Effector memory CD4-positive, alpha-beta T cell (primary cell): ENCODE measurements around the gene ADAMTS14.

Source experiments
- DNase-seq, 3 donors: peaks; one replicate each; pipeline ENCODE4 v3.0.0-alpha.2; 2020
- H3K27ac ChIP-seq: 2 replicates; pipeline ENCODE4 v1.7.0; 2013; ENCODE audit warnings: mild to moderate bottlenecking, low read length, moderate library complexity; ENCODE audit not compliant: insufficient read depth, poor library complexity, severe bottlenecking
- H3K27me3 ChIP-seq: replicated peaks from 2 replicates; pipeline ENCODE4 v1.7.0; 2013; ENCODE audit warnings: mild to moderate bottlenecking, low read length; ENCODE audit not compliant: insufficient read depth, control insufficient read depth, poor library complexity, severe bottlenecking
- H3K36me3 ChIP-seq: 2 replicates; pipeline ENCODE4 v1.7.0; 2013; ENCODE audit warnings: mild to moderate bottlenecking, low read length, moderate library complexity; ENCODE audit not compliant: control insufficient read depth, insufficient read depth
- H3K4me1 ChIP-seq: 2 replicates; pipeline ENCODE4 v1.7.0; 2013; ENCODE audit warnings: low read length, mild to moderate bottlenecking; ENCODE audit not compliant: control insufficient read depth, insufficient read depth, poor library complexity, severe bottlenecking
- H3K4me3 ChIP-seq: 2 replicates; pipeline ENCODE4 v1.7.0; 2013; ENCODE audit warnings: low read length, low read depth, mild to moderate bottlenecking; ENCODE audit not compliant: insufficient read depth, poor library complexity, severe bottlenecking
- H3K9me3 ChIP-seq: 2 replicates; pipeline ENCODE4 v1.7.0; 2013; ENCODE audit warnings: mild to moderate bottlenecking, low read length, moderate library complexity; ENCODE audit not compliant: control insufficient read depth

ADAMTS14 gene

DNA sequence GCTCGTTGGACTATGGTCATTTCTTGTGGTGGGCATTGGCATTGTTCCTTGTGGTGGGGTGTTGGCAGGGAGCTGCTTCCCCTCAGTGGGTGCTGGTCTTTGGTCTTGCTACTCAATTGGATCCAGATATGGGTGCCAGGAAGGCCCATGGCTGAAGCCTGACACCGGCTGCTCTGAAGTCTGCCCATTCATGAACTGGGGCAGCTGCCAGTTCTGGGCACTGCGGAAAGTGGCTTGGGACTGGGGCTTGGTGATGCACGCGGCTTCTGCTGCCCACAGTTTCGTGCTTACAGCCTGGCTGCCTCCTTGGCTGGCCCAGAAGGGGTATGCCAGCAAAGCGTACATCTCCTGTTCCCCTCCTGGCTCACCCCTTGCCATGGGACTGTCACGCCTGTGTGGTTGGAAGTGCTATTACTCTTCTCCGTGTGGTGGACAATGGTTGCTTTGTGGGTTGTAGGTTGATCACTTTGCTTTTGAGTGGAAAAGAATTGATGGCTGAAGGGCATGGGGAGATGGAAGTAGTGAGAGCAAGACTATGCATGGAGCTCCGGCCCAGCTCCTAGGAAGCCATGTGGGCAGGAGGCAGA lies 54.7 kb downstream of the ADAMTS14 start:
- Histone ChIP-seq H3K4me3 (no peak overlapping the region), H3K27ac (no peak overlapping the region), H3K4me1 (no peaks in the 10 kb centered on the region), H3K36me3 (no peaks in the 10 kb centered on the region), H3K9me3 (no peaks in the 10 kb centered on the region), H3K27me3 (no peaks in the 10 kb centered on the region)
- DNase-seq = no peak

DNA sequence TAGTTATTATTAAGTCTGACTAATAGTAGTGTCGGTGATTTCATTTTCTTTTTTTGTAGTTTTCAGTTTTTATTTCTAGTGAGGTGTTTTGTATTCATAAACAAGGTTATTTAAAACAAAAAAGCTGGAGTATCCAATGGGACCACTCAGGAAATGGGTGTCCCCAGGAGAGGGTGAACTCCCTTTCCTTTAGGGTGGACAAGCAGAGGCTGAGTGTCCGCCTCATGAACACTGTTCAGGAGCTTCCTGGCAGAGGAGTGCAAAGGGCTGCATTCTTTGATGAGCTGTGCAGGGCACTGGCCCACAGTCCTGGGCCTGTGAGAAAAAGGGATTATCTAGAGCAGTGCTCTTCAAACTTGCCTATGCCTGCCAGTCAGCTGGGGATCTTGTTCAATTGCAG lies 56.0 kb downstream of the ADAMTS14 start:
- Histone ChIP-seq H3K4me1 (no peaks in the 10 kb centered on the region), H3K4me3 (no peak overlapping the region), H3K9me3 (no peaks in the 10 kb centered on the region), H3K36me3 (no peaks in the 10 kb centered on the region), H3K27me3 (no peaks in the 10 kb centered on the region), H3K27ac (no peak overlapping the region)
- no peak for DNase-seq

DNA sequence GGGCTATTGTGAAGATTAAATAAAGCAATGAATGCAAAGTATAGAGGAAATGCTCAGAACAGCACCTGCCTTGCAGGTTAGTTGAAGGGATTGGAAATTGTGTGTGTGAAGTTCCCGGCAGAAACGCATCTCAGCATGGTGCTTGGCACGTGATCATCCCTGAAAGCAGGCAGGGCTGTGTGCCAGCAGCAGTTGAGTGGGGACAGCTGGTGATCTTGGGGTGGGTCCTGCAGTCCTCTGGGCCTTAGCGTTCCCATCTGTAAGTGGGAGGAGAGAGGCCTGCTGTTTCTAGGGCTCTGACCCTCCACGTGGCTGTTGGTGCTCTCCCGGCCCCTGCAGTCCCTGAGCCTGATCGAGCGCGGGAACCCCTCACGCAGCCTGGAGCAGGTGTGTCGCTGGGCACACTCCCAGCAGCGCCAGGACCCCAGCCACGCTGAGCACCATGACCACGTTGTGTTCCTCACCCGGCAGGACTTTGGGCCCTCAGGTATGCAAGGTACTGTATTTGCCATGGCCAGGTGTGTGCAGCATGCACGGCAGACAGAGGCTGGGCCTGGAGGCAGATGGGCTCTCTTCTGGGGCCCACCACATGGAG lies 57.6 kb downstream of the ADAMTS14 start:
- Histone ChIP-seq H3K4me3 (no peak overlapping the region), H3K4me1 (no peaks in the 10 kb centered on the region), H3K9me3 (no peaks in the 10 kb centered on the region), H3K27ac (no peak overlapping the region), H3K27me3 (no peaks in the 10 kb centered on the region), H3K36me3 (no peaks in the 10 kb centered on the region)
- no peak for DNase-seq

DNA sequence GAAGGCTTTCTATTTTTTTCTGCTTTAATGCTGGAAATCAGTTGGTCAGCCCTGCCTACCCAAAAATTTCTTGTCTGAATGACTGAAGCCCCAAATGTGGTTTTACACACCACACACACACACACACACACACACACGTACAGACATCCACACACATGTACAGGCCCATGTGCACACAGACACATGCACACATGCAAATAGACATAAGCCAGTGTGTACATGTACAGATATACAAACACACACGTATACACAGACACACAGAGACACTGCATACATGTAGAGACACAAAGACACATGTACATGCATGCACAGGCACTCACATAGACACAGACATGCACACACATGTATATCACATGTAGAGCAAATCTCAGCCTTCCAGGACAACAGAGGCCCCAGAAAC lies 58.6 kb downstream of the ADAMTS14 start:
- Histone ChIP-seq H3K27me3 (no peaks in the 10 kb centered on the region), H3K4me3 (no peak overlapping the region)
- no peak for DNase-seq

DNA sequence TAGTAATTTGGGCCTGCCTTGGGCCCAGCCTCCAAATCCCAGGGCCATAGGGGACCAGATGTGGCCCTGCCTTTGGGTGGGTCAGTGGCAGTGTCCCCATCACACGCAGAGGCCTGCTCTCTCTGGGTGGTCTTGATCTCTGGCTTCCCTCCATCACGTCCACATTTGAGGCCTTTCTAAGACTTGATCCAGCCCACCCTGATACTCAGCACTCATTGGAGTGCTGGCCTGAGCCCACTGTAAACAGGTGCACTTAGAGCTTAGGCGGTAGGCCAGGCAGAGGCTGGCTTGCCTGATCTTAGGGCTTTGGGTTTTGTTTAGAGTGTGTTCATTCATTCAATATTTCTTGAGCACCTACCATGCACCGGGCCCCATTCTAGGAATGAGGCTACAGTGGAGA lies 60.3 kb downstream of the ADAMTS14 start:
- Histone ChIP-seq H3K9me3 (no peaks in the 10 kb centered on the region), H3K4me3 (no peak overlapping the region), H3K27ac (no peak overlapping the region), H3K36me3 (no peaks in the 10 kb centered on the region), H3K4me1 (no peaks in the 10 kb centered on the region), H3K27me3 (no peaks in the 10 kb centered on the region)
- no peak for DNase-seq

More for the DNA sequence above, 58.6 kb downstream of the ADAMTS14 start:
- Histone ChIP-seq H3K36me3 (no peaks in the 10 kb centered on the region), H3K4me1 (no peaks in the 10 kb centered on the region), H3K9me3 (no peaks in the 10 kb centered on the region), H3K27ac (no peak overlapping the region)

DNA sequence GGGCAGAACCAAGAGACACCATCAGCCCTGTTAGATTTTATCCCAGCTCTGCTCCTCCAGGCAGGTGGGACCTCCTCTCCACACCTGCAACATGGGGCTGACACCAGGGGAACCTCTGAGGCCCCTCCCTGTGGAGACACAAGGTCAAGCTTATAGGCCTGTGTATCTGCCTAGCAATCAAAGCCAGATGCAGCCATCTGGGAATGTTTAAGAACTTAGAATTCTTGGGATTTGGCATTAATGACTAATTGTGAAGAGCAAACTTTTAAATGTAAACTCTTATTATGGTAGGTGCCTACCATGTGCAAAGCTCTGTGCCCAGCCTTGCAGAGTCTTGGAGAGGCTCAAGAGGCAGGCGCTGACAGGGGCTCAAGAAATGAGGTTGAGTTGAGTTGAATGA lies 60.7 kb downstream of the ADAMTS14 start:
- Histone ChIP-seq H3K4me3 (no peak overlapping the region), H3K4me1 (no peaks in the 10 kb centered on the region), H3K27me3 (no peaks in the 10 kb centered on the region), H3K36me3 (no peaks in the 10 kb centered on the region), H3K9me3 (no peaks in the 10 kb centered on the region), H3K27ac (no peak overlapping the region)
- DNase-seq = no peak

DNA sequence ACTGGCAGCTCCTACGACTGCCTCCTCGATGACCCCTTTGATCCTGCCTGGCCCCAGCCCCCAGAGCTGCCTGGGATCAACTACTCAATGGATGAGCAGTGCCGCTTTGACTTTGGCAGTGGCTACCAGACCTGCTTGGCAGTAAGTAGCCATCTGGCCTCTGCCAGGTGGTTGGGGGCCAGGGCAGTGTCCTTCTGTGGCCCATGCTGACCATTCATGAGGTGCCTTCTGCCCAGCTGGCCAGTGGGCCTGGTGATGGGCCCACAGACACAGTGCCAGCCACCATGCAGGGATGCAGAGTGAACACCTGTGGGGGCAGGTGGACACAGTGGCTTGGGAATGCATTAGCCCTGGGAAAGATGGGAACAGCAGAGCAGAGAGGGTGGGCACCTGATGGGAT lies 62.9 kb downstream of the ADAMTS14 start:
- Histone ChIP-seq H3K9me3 (no peaks in the 10 kb centered on the region), H3K4me1 (no peaks in the 10 kb centered on the region), H3K4me3 (no peak overlapping the region)

DNA sequence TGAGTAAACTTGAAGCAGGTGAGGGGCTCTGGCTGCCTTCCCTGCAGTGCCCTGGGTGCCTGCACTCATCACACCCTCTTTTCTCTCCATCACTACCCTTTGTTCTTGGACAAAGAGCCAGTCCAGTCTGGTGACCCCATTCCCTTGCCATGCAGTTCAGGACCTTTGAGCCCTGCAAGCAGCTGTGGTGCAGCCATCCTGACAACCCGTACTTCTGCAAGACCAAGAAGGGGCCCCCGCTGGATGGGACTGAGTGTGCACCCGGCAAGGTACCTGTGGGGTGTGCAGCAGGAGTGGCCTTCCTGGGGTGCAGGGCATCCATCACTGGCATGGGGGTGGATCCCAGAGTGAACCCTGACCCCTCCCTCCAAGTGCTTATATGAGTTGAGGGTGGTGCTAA lies 64.2 kb downstream of the ADAMTS14 start:
- Histone ChIP-seq H3K27me3 (no peaks in the 10 kb centered on the region), H3K4me1 (no peaks in the 10 kb centered on the region), H3K9me3 (no peaks in the 10 kb centered on the region), H3K27ac (no peak overlapping the region), H3K4me3 (no peak overlapping the region), H3K36me3 (no peaks in the 10 kb centered on the region)
- DNase-seq = no peak

More for the DNA sequence above, 62.9 kb downstream of the ADAMTS14 start:
- Histone ChIP-seq H3K27me3 (no peaks in the 10 kb centered on the region), H3K27ac (no peak overlapping the region), H3K36me3 (no peaks in the 10 kb centered on the region)
- DNase-seq = no peak

DNA sequence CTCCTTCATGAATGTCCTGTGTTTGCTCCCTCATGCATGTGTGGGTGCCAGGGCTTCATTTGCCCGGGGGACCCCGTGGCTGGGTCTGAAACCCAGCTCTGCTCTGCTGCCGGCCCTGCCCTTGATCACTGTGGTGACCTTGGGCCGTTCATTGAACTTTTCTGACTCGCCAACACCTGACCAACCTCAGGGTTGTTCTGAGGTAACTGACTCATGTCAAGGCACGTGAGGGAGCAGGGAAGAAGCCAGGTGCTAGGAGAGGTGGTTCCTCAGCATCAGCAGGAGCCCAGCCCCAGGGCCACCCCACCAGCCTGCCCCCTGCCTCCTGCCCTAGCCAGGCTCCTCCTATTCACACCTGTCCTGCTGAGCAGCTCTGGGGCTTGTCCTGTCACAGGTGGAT lies 64.9 kb downstream of the ADAMTS14 start:
- Histone ChIP-seq H3K4me3 (no peak overlapping the region), H3K27me3 (no peaks in the 10 kb centered on the region), H3K27ac (no peak overlapping the region), H3K36me3 (no peaks in the 10 kb centered on the region), H3K4me1 (no peaks in the 10 kb centered on the region), H3K9me3 (no peaks in the 10 kb centered on the region)
- no peak for DNase-seq

DNA sequence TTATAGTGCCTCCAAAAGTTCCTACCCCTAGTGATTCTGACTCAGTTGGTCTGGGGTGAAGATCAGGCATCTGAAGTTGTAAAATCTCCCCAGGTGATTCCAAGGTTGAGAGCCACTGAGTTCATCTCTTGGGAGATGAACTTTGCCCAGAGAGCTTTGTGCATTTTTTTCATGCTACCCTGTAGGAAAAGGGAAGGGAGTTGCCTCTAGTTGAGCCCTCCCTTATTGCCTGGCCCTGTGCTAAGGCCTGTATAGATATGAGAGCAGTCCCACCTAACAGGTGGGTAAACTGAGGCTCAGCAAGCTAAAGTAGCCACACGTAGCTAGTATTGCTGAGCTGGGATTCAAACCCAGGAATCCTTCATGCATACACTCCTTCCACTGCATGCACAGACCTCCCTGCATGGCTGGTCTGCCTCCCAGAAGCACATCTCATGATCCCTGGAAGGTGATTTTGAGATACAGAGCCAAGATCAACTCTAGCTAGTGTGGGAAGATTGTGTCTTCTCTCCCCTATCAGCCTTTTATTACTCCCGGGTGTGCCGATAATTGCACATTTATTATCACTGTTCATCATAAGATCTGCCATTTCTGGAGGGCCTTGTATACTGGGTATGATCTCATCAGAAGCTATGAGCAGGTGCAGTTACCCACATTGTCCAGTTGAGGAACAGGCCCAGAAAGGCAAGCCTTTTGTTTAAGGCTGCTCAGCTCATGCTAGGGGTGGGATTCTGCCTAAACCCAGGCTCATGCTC lies 65.9 kb downstream of the ADAMTS14 start:
- H3K4me1 ChIP-seq = no peaks in the 10 kb centered on the region
- H3K4me3 ChIP-seq = no peak overlapping the region
- H3K9me3 ChIP-seq = no peaks in the 10 kb centered on the region
- no peaks in the 10 kb centered on the region for H3K27me3 ChIP-seq
- no peak for DNase-seq
- H3K36me3 ChIP-seq = no peaks in the 10 kb centered on the region
- H3K27ac ChIP-seq = no peak overlapping the region
